Activated CD8-positive, alpha-beta T cell treated with anti-CD3 and anti-CD28 coated beads for 36 hours (primary cell): ENCODE data around the gene PPP1R12A. TPM values are rescaled to one million over a fixed set of nuclear protein-coding genes. Genes with fewer than 3 reads are reported as not detected.

Experiments used
- ATAC-seq: fragments of 200-7000 bp; cut with Tn5 transposase; one replicate; pipeline ENCODE4 v1.10.0; 2021; ENCODE audit warnings: mild to moderate bottlenecking, moderate library complexity
- CTCF ChIA-PET: fragments of 350-600 bp; sonication (Branson Sonifier 250); formaldehyde crosslinking; loops from one replicate; lab custom pipeline; 2021; ENCODE audit warnings: antibody characterized with exemption; lab: Charles Lee
- POLR2A ChIA-PET: fragments of 350-600 bp; sonication (Branson Sonifier 250); formaldehyde crosslinking; loops from one replicate; lab custom pipeline; 2021; ENCODE audit warnings: antibody characterized with exemption; lab: Charles Lee
- DNase-seq: peaks from one replicate; pipeline ENCODE4 v3.0.0-alpha.2; 2020
- H3K27ac Mint-ChIP-seq: one replicate; pipeline ENCODE4 v1.8.0; 2021; ENCODE audit warnings: mild to moderate bottlenecking, mixed read lengths
- H3K27me3 Mint-ChIP-seq: one replicate; pipeline ENCODE4 v1.8.0; 2021; ENCODE audit warnings: mixed read lengths
- H3K36me3 Mint-ChIP-seq: one replicate; pipeline ENCODE4 v1.8.0; 2021; ENCODE audit warnings: low read depth, mixed read lengths
- H3K4me1 Mint-ChIP-seq: one replicate; pipeline ENCODE4 v1.8.0; 2021; ENCODE audit warnings: low read depth, mixed read lengths
- H3K4me3 Mint-ChIP-seq: one replicate; pipeline ENCODE4 v1.8.0; 2021; ENCODE audit warnings: mild to moderate bottlenecking, moderate library complexity, mixed read lengths
- H3K9me3 Mint-ChIP-seq: one replicate; pipeline ENCODE4 v1.8.0; 2021; ENCODE audit warnings: mixed read lengths
- CTCF ChIP-seq: fragments of 200-600 bp; IDR thresholded peaks from one replicate; pipeline ENCODE4 v1.8.0; 2022; ENCODE audit warnings: antibody characterized with exemption, mild to moderate bottlenecking
- intact Hi-C: fragments of 100-400 bp; cut with micrococcal nuclease; formaldehyde crosslinking; loops from one replicate; pipeline ENCODE4 v1.10.0; 2022
- total RNA-seq, 2 experiments: library from RNA; stranded (reverse); gene quantifications; one replicate each; pipeline ENCODE4 v1.2.3, GENCODE V29; 2021

PPP1R12A gene
- total RNA-seq, 2 experiments from 2014 or later = 56.6 to 57.8 TPM

- intact Hi-C loops = no loop called here
- peaks cover 55% of the 10 kb centered on the region for H3K4me1 Mint-ChIP-seq
- ATAC-seq = no peak
- no peaks in the 10 kb centered on the region for H3K9me3 Mint-ChIP-seq
- peaks cover 2% of the 10 kb centered on the region for H3K36me3 Mint-ChIP-seq
- H3K27ac Mint-ChIP-seq = no peak overlapping the region
- no peak for TF ChIP-seq CTCF
- CTCF ChIA-PET = interaction anchor here (0.9 to 1.4 kb wide), 2 partner anchors 10 to 14 kb away, joined by 3 to 5 read pairs; no protein-coding TSS in a partner anchor
- no peak overlapping the region for H3K4me3 Mint-ChIP-seq
- no peaks in the 10 kb centered on the region for H3K27me3 Mint-ChIP-seq
- POLR2A ChIA-PET = no interaction called here
- DNase-seq = no peak
Measured at GRCh38 chr12:79901506-79901905, 33.4 kb downstream of the PPP1R12A start.

- intact Hi-C loops = no loop called here
- no peak for ATAC-seq
- H3K4me1 Mint-ChIP-seq = peaks cover 55% of the 10 kb centered on the region
- H3K27ac Mint-ChIP-seq = no peak overlapping the region
- no peak for TF ChIP-seq CTCF
- POLR2A ChIA-PET = no interaction called here
- H3K4me3 Mint-ChIP-seq = no peak overlapping the region
- H3K27me3 Mint-ChIP-seq = no peaks in the 10 kb centered on the region
- H3K36me3 Mint-ChIP-seq = peaks cover 2% of the 10 kb centered on the region
- no peaks in the 10 kb centered on the region for H3K9me3 Mint-ChIP-seq
- DNase-seq = no peak
- CTCF ChIA-PET = interaction anchor here (0.9 to 1.4 kb wide), 2 partner anchors 11 to 13 kb away, joined by 3 to 5 read pairs; no protein-coding TSS in a partner anchor
Measured at GRCh38 chr12:79900951-79901350, 33.9 kb downstream of the PPP1R12A start.

GRCh38 chr12:79900199-79900598 lies 34.7 kb downstream of the PPP1R12A start:
- Mint-ChIP-seq H3K4me3 (no peak overlapping the region), H3K27ac (no peak overlapping the region), H3K9me3 (no peaks in the 10 kb centered on the region), H3K27me3 (no peaks in the 10 kb centered on the region), H3K4me1 (peaks cover 57% of the 10 kb centered on the region), H3K36me3 (peaks cover 2% of the 10 kb centered on the region)
- TF ChIP-seq CTCF = no peak
- POLR2A ChIA-PET = no interaction called here
- ATAC-seq (no peak), DNase-seq (no peak)
- intact Hi-C loops = no loop called here
- CTCF ChIA-PET = no interaction called here

- CTCF ChIA-PET = no interaction called here
- POLR2A ChIA-PET = no interaction called here
- DNase-seq (no peak), ATAC-seq (no peak)
- no peak for TF ChIP-seq CTCF
- Mint-ChIP-seq H3K4me1 (peaks cover 67% of the 10 kb centered on the region), H3K36me3 (peaks cover 5% of the 10 kb centered on the region), H3K4me3 (no peak overlapping the region), H3K9me3 (no peaks in the 10 kb centered on the region), H3K27me3 (no peaks in the 10 kb centered on the region), H3K27ac (no peak overlapping the region)
- intact Hi-C loops = no loop called here
Measured at GRCh38 chr12:79897617-79898016, 37.3 kb downstream of the PPP1R12A start.

- CTCF ChIA-PET = interaction anchor here (1.3 kb wide), 1 partner anchor 9 kb away, joined by 6 read pairs; no protein-coding TSS in a partner anchor
- Mint-ChIP-seq H3K4me1 (peaks cover 67% of the 10 kb centered on the region), H3K36me3 (peaks cover 13% of the 10 kb centered on the region), H3K27ac (no peak overlapping the region), H3K9me3 (no peaks in the 10 kb centered on the region), H3K27me3 (no peaks in the 10 kb centered on the region), H3K4me3 (no peak overlapping the region)
- POLR2A ChIA-PET = no interaction called here
- TF ChIP-seq CTCF = no peak
- ATAC-seq = no peak
- no peak for DNase-seq
- intact Hi-C loops = no loop called here
Measured at GRCh38 chr12:79895804-79896203, 39.1 kb downstream of the PPP1R12A start.
